ENCODE results near the gene VENTX.
"Not testable (repeated sequence)": the region's sequence is repeated elsewhere in the genome, so short reads cannot be mapped to it uniquely, and the experiment has no call there.

VENTX gene

DNA sequence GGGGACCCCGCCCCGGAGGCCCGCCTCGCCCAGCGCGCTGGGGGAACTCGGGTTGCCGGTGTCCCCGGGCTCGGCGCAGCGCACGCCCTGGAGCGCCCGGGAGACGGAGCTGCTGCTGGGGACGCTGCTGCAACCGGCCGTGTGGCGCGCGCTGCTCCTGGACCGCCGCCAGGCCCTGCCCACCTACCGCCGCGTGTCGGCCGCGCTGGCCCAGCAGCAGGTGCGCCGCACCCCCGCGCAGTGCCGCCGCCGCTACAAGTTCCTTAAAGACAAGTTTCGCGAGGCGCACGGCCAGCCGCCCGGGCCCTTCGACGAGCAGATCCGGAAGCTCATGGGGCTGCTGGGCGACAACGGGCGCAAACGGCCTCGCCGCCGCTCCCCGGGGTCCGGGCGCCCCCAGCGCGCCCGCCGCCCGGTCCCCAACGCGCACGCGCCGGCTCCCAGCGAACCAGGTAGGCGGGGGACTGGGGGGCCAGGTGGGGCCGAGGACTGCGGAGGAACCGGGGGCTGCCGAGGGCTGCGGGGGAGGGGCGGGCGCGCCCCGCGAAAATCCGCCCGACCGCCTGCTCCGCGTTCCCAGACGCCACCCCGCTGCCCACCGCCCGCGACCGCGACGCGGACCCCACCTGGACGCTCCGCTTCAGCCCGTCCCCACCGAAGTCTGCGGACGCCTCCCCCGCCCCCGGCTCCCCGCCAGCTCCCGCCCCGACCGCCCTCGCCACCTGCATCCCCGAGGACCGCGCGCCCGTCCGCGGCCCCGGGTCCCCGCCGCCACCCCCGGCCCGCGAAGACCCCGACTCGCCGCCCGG, 7.1 kb upstream of the VENTX start:
- no peak for DNase-seq (ENCODE audit: low read depth)
- no peak overlapping the region for H3K4me3 ChIP-seq (ENCODE audit: low read depth, low read length)

DNA sequence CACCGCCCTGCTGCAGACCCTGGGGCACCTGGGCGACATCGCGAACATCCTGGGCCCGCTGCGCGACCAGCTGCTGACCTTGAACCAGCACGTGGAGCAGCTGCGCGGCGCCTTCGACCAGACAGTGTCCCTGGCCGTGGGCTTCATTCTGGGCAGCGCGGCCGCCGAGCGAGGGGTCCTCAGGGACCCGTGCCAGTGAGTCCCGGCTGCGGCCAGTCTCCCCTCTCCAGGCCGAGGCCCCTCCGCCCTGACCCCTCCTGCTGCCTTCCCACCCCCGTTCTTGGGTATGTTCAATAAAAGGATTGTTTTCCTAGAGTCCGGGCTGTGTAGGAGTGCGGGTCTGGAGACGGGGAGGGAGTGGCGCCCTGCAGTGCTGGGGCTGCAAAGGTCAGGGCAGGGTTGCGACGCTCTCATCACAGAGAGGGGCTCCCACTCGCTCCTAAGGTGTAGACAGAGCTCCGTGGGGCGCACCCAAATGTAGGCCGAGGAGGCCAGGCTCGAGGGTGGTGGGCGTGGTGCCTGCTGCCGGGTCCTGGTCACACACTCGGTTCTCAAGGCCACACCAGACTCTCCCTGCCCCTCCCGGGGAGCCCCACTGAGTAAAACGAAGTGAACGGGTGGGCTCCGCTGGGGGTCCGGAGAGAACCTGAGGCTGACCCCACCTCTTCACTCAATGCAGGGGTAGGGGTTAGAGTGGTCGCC, 6.3 kb upstream of the VENTX start:
- H3K4me3 ChIP-seq (ENCODE audit: low read depth, low read length): no peak overlapping the region
- DNase-seq (ENCODE audit: low read depth): no peak

DNA sequence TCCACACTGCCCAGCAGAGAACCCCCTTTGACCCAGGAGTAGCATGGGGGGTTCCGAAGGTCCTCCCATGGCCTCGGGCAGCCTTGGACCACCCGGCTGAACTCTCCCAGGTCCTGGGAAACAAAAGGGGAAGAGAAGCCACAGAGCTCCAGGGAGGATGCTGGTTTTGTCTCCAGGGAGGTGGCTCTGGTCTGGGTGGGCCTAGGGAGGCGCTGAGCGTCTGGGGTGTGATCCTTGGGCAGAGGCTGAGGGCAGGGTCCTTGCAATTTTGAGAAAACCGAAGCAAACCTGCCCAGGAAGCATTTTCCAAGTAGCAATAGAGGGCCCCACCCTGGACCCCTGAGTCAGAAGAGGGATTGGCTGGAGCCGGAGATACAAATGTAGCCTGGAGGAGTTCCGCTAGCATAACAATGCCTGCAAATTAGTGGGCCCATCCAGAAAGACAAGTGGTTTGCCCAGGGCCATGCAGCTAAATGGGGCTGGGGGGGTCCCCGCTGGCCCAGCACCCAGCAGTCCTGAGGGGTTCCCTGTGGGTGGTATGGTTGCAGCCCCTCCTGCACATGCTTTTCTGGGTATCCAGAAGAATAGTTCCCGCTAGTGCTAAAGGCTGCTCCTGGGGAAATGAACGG, 5.6 kb upstream of the VENTX start:
- no peak for DNase-seq (ENCODE audit: low read depth)
- no peak overlapping the region for H3K4me3 ChIP-seq (ENCODE audit: low read depth, low read length)

DNA sequence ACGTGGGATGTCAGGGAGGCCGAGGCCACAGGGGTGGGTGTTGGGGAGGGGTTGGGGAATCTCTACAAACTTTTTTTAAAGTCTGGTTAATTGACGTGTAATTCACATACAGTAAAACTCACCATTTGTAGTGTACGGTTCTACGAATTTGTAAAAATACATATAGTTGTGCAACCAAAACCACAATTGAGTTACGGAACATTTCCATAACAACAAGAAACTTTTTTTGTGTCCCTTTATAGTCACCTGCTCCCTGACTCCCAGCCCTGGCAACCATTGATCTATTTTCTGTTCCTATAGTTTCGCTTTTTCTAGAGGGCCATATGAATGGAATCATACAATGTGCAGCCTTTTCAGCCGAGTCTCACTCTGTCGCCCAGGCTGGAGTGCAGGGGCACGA, 2.9 kb upstream of the VENTX start:
- DNase-seq (ENCODE audit: low read depth); H3K4me3 ChIP-seq (ENCODE audit: low read depth, low read length): not testable (repeated sequence)

DNA sequence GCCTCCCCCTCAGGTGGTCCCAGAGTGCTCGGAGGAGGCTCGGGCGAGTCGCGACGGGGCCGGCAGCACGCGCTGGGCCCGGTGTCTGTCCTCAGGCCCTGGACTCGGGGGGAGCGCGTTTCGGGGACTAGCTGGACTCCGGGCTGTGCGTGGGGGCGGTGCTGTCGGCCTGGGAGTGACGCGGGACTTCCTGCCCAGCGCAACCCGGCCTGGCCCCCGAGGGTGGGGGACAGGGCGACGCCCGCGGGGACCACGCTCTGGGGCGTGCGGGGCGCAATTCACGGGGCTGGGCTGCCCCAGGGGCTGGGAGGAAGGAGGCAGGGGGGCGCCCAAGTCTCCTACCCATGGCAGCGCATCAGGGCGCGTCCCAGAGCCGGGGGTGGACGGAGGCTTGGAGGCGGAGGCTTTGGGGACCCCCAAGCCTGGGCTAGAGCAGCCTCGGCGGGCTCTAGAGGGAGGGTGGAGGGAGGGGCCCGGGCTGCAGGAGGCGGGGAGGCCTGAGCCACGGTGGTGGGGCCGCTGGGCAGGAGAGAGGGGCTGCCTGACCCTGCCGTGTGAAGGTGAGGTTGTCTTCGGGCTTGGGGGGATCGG, 2.3 kb upstream of the VENTX start:
- no peak overlapping the region for H3K4me3 ChIP-seq (ENCODE audit: low read depth, low read length)
- no peak for DNase-seq (ENCODE audit: low read depth)

DNA sequence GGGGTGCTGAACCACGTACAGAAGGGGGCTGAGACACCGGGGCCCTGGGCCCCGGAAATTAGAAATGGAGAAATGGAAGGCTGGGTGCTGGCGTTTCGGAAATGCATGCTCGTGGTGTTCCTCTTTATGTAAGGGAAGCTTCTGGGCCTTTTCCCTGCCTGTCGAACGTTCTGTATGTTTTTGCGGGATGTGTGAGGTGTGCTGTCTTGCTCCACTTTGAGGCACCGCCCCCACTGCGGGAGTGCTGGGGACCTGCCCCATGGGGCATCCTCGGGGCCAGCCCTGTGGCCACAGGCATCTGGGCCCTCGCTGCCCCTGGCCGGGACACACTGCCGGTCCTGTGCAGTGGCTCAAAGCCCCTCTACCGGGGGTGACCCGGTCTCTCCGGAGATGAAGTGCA, 1.7 kb upstream of the VENTX start:
- no peak for DNase-seq (ENCODE audit: low read depth)
- H3K4me3 ChIP-seq (ENCODE audit: low read depth, low read length): no peak overlapping the region

DNA sequence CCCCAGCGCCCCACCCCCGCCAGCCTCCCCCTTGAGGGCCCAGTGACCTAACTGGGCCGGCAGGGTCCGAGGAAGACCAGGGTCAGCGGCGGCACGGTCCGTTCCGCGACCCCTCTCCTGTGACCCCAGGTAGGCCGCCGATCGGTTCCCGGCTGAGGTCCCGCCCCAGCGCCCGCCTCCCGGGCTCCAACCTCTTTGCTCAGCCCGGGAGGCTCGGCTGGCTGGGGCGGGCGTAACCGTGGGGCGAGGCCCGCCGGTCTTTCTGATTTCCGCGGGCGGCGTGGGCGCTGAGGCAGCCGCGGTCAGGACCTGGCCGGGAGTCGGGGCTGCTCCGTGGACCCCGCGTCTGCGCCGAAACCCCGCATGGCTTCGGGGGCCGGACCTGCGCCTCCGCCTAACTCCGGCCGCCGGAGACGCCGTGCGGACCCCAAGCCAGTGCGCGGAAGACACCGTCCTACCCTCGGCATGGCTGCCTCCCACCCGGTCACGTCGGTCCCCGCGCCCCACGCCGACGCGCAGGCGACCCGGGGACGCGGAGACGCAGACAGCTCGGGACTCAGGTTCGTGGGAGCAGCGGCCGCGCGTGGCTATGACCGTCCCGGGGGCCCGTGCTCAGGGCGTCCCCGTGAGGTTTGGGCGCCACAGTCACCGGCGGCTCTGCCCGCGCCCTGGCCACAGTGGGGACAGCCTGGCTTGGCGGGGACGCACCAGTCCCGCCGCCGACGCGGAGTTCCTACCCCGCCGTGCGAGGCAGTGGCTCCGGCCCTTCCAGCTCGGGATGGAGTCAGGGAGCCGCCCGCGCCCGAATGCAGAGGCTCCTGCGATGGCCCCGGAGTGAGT, 1.0 kb upstream of the VENTX start:
- no peak overlapping the region for H3K4me3 ChIP-seq (ENCODE audit: low read depth, low read length)
- DNase-seq (ENCODE audit: low read depth): no peak

DNA sequence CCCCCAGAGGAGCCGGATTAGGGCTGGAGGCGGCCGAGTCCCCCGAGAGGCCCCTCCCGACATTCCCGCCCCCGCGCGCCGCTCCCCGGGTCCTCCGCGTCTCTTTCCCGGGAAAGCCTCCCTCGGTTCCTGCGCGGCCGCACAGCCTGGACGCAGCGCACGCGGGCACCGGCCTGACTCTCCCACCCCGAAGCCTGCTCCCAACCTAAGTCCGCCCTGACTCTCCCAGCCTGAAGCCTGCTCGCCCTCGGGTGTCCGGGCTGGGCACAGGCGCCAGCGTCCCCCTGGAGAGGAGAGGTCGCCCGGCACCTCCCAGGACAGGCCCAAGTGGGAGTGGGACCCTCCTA, 441 bp upstream of the VENTX start:
- DNase-seq (ENCODE audit: low read depth): no peak
- H3K4me3 ChIP-seq (ENCODE audit: low read depth, low read length): no peak overlapping the region

DNA sequence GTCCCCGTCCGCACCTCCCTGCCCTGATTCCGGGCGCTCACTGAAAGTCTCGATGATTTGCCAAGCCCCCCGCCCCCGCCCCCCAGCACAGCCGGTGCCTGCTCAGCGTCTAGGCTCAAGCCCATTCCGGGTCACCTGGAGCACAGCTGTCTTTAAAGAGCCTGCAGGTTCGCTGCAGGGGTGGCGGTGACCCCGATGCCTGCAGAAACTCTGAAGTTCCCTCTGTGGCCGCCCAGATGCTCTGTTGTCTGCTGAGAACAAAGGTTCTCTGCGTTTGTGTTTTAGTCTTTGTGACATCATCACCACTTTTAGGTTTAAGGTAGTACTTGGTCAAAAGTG, 780 bp downstream of the VENTX start:
- no peak overlapping the region for H3K4me3 ChIP-seq (ENCODE audit: low read depth, low read length)

DNA sequence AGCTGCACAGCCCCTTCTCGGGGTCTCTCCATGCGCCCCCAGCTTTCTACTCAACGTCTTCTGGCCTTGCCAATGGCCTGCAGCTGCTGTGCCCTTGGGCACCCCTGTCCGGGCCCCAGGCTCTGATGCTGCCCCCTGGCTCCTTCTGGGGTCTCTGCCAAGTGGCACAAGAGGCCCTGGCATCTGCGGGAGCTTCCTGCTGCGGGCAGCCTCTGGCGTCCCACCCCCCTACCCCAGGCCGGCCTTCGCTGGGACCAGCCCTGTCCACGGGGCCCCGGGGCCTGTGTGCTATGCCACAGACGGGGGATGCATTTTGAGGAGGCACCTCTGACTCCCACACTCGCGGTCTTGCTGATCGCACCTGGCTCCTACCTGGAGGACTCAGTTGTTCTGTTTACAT, 2.3 kb downstream of the VENTX start:
- H3K4me3 ChIP-seq (ENCODE audit: low read depth, low read length): no peak overlapping the region
- DNase-seq (ENCODE audit: low read depth): no peak

More for the DNA sequence above, 780 bp downstream of the VENTX start:
- no peak for DNase-seq (ENCODE audit: low read depth)

DNA sequence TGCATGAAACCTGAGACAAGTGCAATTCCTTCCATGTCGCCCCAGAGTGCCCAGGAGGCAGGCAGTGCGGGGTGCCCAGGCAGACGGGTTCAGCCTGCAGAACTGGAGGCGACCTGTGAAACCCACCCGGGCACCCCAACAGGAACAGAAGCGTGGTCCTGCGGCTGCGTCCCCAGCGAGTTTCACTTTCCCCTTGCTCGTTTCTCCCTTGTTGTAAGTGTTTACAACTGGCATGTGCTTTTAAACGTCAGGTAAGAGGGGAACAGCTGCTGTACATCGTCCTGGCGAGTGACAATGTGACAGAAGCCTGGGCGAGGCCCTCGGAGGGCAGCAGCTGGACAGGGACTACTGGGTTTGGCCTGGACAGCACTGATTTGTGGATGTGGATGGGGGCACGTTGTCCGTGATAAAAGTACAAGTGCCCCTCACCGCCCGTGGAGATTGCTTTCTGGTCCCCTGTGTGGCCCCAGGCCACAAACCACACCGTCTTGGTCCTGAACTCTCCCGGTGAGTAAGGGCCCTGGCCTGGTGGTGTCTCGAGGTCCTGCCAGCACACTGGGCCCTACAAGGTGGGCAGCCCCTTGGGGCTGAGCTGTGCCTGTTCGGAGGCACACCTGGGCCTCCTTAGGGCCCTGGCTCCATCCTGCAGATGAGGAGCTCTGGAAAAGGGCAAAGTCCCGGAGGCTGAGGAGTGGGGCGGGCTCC, 4.0 kb downstream of the VENTX start:
- no peak for DNase-seq (ENCODE audit: low read depth)
- no peak overlapping the region for H3K4me3 ChIP-seq (ENCODE audit: low read depth, low read length)

DNA sequence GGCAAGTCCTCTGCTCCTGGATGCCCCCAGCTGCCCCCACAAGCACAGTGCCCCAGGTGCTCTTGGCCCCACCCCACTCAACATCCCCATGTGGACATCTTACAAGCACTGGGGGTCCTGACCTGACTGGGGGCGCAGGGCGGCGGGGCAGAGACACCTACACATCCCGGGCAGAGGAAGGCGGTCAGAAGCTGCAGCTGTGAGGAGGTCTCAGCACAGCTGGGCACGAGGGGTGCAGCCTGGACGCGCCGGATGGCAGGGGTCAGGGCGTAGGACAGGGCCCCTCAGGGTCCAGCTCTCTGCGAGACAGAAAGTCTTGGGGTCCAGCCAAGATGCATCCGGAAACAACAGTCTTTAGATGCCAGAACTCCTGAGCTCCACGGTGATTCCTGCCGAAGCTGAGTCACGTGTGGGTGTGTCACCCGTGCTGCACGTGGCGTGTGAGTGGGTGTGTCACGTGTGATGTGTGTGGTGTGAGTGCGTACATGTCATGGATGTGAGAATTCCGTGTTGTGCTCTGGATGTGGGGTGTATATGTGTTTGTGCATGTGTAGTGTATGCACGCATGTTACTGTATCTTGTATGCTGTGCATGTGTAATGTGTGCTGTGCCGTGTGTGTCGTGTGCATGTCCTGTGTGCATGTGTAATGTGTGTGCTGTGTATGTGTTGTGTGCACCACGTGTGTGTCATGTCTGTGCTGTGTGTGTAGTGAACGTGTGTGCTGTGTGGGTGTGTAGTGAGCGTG, 5.1 kb downstream of the VENTX start:
- DNase-seq (ENCODE audit: low read depth): no peak
- H3K4me3 ChIP-seq (ENCODE audit: low read depth, low read length): no peak overlapping the region

DNA sequence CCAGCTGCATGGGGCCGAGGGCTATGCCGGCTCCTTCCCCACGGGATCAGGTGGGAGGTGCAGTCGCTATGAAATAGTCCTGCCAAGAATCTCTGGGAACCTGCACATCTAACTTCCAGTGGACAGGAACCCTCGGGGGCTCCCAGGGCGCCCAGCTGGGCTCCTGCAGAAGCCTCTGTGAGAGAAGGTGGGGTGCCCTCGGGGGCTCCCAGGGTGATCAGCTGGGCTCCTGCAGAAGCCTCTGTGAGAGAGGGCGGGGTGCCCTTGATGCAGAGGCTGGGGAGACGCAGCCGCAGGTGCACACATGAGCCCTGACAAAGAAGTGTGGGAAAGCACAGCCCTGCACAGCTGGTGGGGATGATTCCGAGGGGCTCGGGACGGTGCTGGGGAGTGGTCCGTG, 5.9 kb downstream of the VENTX start:
- no peak overlapping the region for H3K4me3 ChIP-seq (ENCODE audit: low read depth, low read length)
- no peak for DNase-seq (ENCODE audit: low read depth)

DNA sequence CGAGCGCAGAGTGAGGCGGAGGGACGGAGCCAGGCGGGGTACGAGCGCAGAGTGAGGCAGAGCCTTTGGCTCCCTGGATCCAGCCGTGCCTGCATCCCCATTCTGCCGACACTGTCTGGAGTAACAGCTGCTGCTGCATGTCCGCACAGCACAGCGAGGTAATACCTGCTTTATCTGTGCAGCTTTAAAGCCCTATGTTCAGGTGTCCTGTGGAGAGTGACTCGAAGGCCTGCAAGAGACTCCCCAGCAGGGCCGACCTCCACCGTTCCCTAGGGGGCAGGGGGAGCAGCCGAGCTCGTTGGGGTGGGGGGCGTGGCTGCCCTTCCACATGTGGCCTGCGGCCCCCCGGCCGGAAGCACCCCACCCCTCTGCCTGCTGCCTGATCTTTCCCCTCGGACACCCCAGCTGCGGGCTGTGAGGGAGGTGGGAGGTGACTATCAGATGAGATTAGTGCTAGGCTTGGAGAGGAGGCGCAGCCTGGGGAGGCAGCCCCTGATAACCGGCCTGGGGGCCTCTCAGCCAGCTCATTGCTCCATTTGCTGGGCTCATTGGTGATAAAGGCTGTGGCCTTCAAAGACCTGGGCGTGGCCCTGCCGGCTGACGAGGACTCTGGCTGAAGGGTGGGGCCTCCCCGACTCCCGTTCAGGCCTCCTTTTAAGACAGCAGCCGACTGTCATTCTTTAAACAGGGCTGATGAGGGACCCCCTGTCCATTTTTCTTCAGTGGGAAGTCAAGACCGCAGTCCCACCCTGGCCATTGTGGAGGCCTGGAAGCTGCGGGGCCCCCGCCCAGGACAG, 8.0 kb downstream of the VENTX start:
- no peak overlapping the region for H3K4me3 ChIP-seq (ENCODE audit: low read depth, low read length)

DNA sequence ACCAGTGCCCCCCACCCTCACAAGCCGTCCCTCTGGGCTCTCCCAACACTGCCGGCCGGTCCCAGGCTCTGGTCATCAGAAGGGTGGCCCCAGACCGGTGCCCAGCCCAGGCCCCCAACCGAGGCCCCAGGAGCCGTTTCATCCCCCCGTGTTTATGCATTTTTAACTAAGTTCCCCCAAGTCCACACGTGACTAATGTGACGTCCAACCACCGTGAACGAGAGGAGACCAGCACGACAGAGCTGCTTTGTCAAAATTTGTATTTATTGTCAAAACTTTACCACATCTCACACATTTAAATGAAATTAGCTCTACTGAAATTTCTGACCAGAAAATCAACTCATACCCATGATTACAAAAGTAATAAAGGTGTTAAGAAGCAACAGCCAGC, 8.6 kb downstream of the VENTX start:
- no peak overlapping the region for H3K4me3 ChIP-seq (ENCODE audit: low read depth, low read length)
- DNase-seq (ENCODE audit: low read depth): no peak

More for the DNA sequence above, 8.0 kb downstream of the VENTX start:
- no peak for DNase-seq (ENCODE audit: low read depth)

DNA sequence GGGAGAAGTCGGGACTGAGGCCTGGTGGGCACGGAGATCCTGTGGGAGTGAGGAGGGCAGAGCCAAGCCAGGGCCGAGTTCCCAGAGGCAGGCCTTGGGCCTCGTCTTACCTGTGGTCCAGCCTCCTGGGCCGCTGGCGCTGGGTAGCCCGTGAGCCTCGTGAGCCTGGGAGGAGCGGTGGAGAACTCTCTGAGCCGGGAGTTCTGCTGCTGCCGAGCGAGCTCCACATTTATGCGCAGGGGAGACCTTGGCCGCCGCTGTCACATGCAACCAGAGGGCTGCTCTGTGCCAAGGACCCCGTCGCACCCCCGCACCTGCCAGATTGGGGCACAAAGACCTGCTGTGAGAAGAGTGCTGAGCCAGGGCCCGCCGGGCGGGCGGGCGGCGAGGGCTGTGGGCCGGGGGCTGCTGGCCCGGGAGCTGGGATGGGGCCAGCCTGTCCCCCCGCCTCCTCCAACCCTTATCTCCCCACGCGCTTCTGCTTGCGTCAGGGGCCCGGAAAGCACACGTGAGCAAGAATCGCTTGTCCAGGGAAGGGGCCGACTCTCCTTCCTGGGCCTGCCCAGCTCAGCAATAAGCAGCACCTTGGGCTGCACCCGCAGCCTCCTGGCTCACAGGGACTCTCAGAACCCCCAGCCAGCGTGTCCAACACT, 10.2 kb downstream of the VENTX start:
- DNase-seq (ENCODE audit: low read depth): no peak

DNA sequence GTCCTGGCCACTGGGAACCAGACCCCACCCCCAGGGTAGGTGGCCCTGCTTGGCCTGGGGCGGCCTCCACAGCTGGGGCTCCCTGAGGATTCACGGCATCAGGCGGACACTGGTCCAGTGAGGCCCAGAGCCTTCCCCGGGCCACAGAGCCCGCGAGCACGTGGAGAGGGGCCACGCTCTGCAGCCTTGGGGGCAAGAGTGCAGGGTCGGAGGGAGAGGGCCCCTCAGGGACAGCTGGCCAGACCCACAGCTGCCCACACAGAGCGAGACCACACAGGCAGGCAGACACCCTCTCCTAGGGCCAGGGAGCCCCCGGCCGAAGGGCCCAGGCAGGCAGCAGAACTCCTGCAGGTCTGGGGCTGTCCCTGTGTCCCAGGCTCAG, 10.7 kb downstream of the VENTX start:
- no peak overlapping the region for H3K4me3 ChIP-seq (ENCODE audit: low read depth, low read length)
- no peak for DNase-seq (ENCODE audit: low read depth)

More for the DNA sequence above, 10.2 kb downstream of the VENTX start:
- no peak overlapping the region for H3K4me3 ChIP-seq (ENCODE audit: low read depth, low read length)

Measured in skeletal muscle cell (primary cell).